Stimulated activated CD8-positive, alpha-beta memory T cell treated with anti-CD3 and anti-CD28 coated beads, Interleukin-7, amount 100 ng/mL, for 1 hour (primary cell): ENCODE data around the gene S100A12.

Source experiments
- DNase-seq, 2 donors: peaks; one replicate each; pipeline ENCODE4 v3.0.0-alpha.2; 2020; ENCODE audit warnings: low read depth in 2 of 2

The S100A12 gene

GRCh38 chr1:153368495-153368894, 6.9 kb downstream of the S100A12 start:
- DNase-seq: no peak

GRCh38 chr1:153367090-153367489, 8.3 kb downstream of the S100A12 start:
- DNase-seq: no peak

- DNase-seq: no peak
These were observed 9.2 kb downstream of the S100A12 start for GRCh38 chr1:153366261-153366660.

- no peak for DNase-seq
These were observed 9.7 kb downstream of the S100A12 start for GRCh38 chr1:153365696-153366095.

GRCh38 chr1:153364766-153365666, 10.4 kb downstream of the S100A12 start:
- DNase-seq: no peak

GRCh38 chr1:153364156-153364555, 11.3 kb downstream of the S100A12 start:
- no peak for DNase-seq

- no peak for DNase-seq
These were observed 11.8 kb downstream of the S100A12 start for GRCh38 chr1:153363641-153364040.

GRCh38 chr1:153362187-153362775, 13.1 kb downstream of the S100A12 start:
- no peak for DNase-seq

GRCh38 chr1:153361480-153362109, 13.8 kb downstream of the S100A12 start:
- DNase-seq: no peak

GRCh38 chr1:153360592-153361479, 14.6 kb downstream of the S100A12 start:
- no peak for DNase-seq

- no peak for DNase-seq
These were observed 15.2 kb downstream of the S100A12 start for GRCh38 chr1:153360190-153360589.

- DNase-seq: no peak
These were observed 16.2 kb downstream of the S100A12 start for GRCh38 chr1:153359241-153359640.

GRCh38 chr1:153358691-153358975, 16.8 kb downstream of the S100A12 start:
- no peak for DNase-seq

- DNase-seq: no peak
These were observed 17.3 kb downstream of the S100A12 start, which contains the start of gene S100A9 for GRCh38 chr1:153357853-153358690. Gene S100A9, plus strand, starts transcription at chr1:153357854. Its CDS starts 430 bp downstream, at chr1:153358284.

- no peak for DNase-seq
These were observed 18.2 kb downstream of the S100A12 start for GRCh38 chr1:153357076-153357852.

- no peak for DNase-seq
These were observed 18.9 kb downstream of the S100A12 start for GRCh38 chr1:153356392-153357075.

GRCh38 chr1:153355445-153356071, 19.9 kb downstream of the S100A12 start:
- no peak for DNase-seq

GRCh38 chr1:153354515-153355193, 20.8 kb downstream of the S100A12 start:
- DNase-seq: no peak
